Dendritic cell treated with granulocyte-macrophage colony-stimulating factor and Interleukin-4, amounts not matched to agents 40 ng/mL and 50 ng/mL, for 4 days (primary cell): ENCODE measurements around the gene OR4E2.
"Not testable (repeated sequence)": the region's sequence is repeated elsewhere in the genome, so short reads cannot be mapped to it uniquely, and the experiment has no call there.

Source experiments
- H3K27ac Mint-ChIP-seq: one replicate; pipeline ENCODE4 v1.8.0; 2022; ENCODE audit warnings: mild to moderate bottlenecking, mixed read lengths
- H3K27me3 Mint-ChIP-seq: one replicate; pipeline ENCODE4 v1.8.0; 2022; ENCODE audit warnings: mild to moderate bottlenecking, mixed read lengths
- H3K36me3 Mint-ChIP-seq: one replicate; pipeline ENCODE4 v1.8.0; 2022; ENCODE audit warnings: low read depth, mixed read lengths
- H3K4me1 Mint-ChIP-seq: one replicate; pipeline ENCODE4 v1.8.0; 2022; ENCODE audit warnings: low read depth, mixed read lengths
- H3K4me3 Mint-ChIP-seq: one replicate; pipeline ENCODE4 v1.8.0; 2022; ENCODE audit warnings: mild to moderate bottlenecking, moderate library complexity, mixed read lengths
- H3K9me3 Mint-ChIP-seq: one replicate; pipeline ENCODE4 v1.8.0; 2022; ENCODE audit warnings: mixed read lengths
- intact Hi-C: fragments of 100-400 bp; cut with micrococcal nuclease; formaldehyde crosslinking; loops from one replicate; pipeline ENCODE4 v1.15.0; 2022

OR4E2 gene

GRCh38 chr14:21668377-21668776 lies 14.7 kb downstream of the OR4E2 start:
- H3K4me1 Mint-ChIP-seq: no peaks in the 10 kb centered on the region
- peaks cover 5% of the 10 kb centered on the region for H3K27me3 Mint-ChIP-seq
- no peak overlapping the region for H3K4me3 Mint-ChIP-seq
- no peak overlapping the region for H3K27ac Mint-ChIP-seq
- no peaks in the 10 kb centered on the region for H3K9me3 Mint-ChIP-seq
- intact Hi-C loops: no loop called here
- no peaks in the 10 kb centered on the region for H3K36me3 Mint-ChIP-seq

- H3K36me3 Mint-ChIP-seq: no peaks in the 10 kb centered on the region
- no peak overlapping the region for H3K27ac Mint-ChIP-seq
- no peaks in the 10 kb centered on the region for H3K4me1 Mint-ChIP-seq
- H3K27me3 Mint-ChIP-seq: peaks cover 5% of the 10 kb centered on the region
- no peaks in the 10 kb centered on the region for H3K9me3 Mint-ChIP-seq
- H3K4me3 Mint-ChIP-seq: no peak overlapping the region
- intact Hi-C loops: no loop called here
These were observed 15.6 kb downstream of the OR4E2 start for GRCh38 chr14:21669284-21669683.

- Mint-ChIP-seq H3K4me1 (no peaks in the 10 kb centered on the region), H3K36me3 (no peaks in the 10 kb centered on the region), H3K9me3 (peaks cover 15% of the 10 kb centered on the region), H3K27ac (no peak overlapping the region), H3K4me3 (no peak overlapping the region), H3K27me3 (peaks cover 5% of the 10 kb centered on the region)
- intact Hi-C loops: no loop called here
These were observed 17.7 kb downstream of the OR4E2 start for GRCh38 chr14:21671371-21671770.

- Mint-ChIP-seq H3K4me1 (no peaks in the 10 kb centered on the region), H3K4me3 (no peak overlapping the region), H3K27ac (no peak overlapping the region), H3K27me3 (peaks cover 5% of the 10 kb centered on the region), H3K9me3 (peaks cover 15% of the 10 kb centered on the region), H3K36me3 (no peaks in the 10 kb centered on the region)
- intact Hi-C loops: no loop called here
These were observed 18.5 kb downstream of the OR4E2 start for GRCh38 chr14:21672116-21672515.

GRCh38 chr14:21673718-21674117 lies 20.1 kb downstream of the OR4E2 start, which contains the start of gene OR4E1:
OR4E1 (minus strand) TSS chr14:21673818; CDS start chr14:21670935, 2,883 bp downstream.
- Mint-ChIP-seq H3K9me3 (peaks cover 15% of the 10 kb centered on the region), H3K27me3 (peaks cover 8% of the 10 kb centered on the region), H3K4me3 (no peak within 1 kb of the TSS), H3K4me1 (no peaks in the 10 kb centered on the region), H3K27ac (no peak within 1 kb of the TSS), H3K36me3 (no peaks in the 10 kb centered on the region)
- intact Hi-C loops: no loop called here

- Mint-ChIP-seq H3K27me3 (peaks cover 6% of the 10 kb centered on the region), H3K9me3 (peaks cover 15% of the 10 kb centered on the region), H3K27ac (no peak overlapping the region), H3K4me3 (no peak overlapping the region), H3K4me1 (no peaks in the 10 kb centered on the region), H3K36me3 (no peaks in the 10 kb centered on the region)
- intact Hi-C loops: no loop called here
These were observed 21.9 kb downstream of the OR4E2 start for GRCh38 chr14:21675566-21675965.

GRCh38 chr14:21680072-21680471 lies 26.4 kb downstream of the OR4E2 start:
- H3K36me3 Mint-ChIP-seq: no peaks in the 10 kb centered on the region
- no peaks in the 10 kb centered on the region for H3K4me1 Mint-ChIP-seq

GRCh38 chr14:21686468-21686867 lies 32.8 kb downstream of the OR4E2 start:
- Mint-ChIP-seq H3K27me3 (peaks cover 7% of the 10 kb centered on the region), H3K4me3 (no peak overlapping the region), H3K27ac (no peak overlapping the region), H3K9me3 (no peaks in the 10 kb centered on the region), H3K4me1 (no peaks in the 10 kb centered on the region), H3K36me3 (no peaks in the 10 kb centered on the region)
- intact Hi-C loops: no loop called here

More at GRCh38 chr14:21680072-21680471, 26.4 kb downstream of the OR4E2 start:
- no peak overlapping the region for H3K27ac Mint-ChIP-seq
- no peak overlapping the region for H3K4me3 Mint-ChIP-seq
- intact Hi-C loops: no loop called here
- peaks cover 5% of the 10 kb centered on the region for H3K27me3 Mint-ChIP-seq
- peaks cover 10% of the 10 kb centered on the region for H3K9me3 Mint-ChIP-seq

- Mint-ChIP-seq H3K36me3 (no peaks in the 10 kb centered on the region), H3K4me3 (no peak overlapping the region), H3K27me3 (peaks cover 4% of the 10 kb centered on the region), H3K27ac (no peak overlapping the region), H3K4me1 (no peaks in the 10 kb centered on the region), H3K9me3 (no peaks in the 10 kb centered on the region)
- intact Hi-C loops: no loop called here
These were observed 40.8 kb downstream of the OR4E2 start for GRCh38 chr14:21694425-21694824.

- H3K27ac Mint-ChIP-seq, H3K27me3 Mint-ChIP-seq, H3K4me1 Mint-ChIP-seq, intact Hi-C loops, H3K36me3 Mint-ChIP-seq, H3K4me3 Mint-ChIP-seq, H3K9me3 Mint-ChIP-seq: not testable (repeated sequence)
These were observed 44.0 kb downstream of the OR4E2 start for GRCh38 chr14:21697662-21698061.

GRCh38 chr14:21698538-21698937 lies 44.9 kb downstream of the OR4E2 start:
- H3K9me3 Mint-ChIP-seq, H3K4me1 Mint-ChIP-seq, H3K27ac Mint-ChIP-seq, H3K36me3 Mint-ChIP-seq, intact Hi-C loops, H3K27me3 Mint-ChIP-seq, H3K4me3 Mint-ChIP-seq: not testable (repeated sequence)

- Mint-ChIP-seq H3K9me3 (no peaks in the 10 kb centered on the region), H3K27me3 (peaks cover 4% of the 10 kb centered on the region), H3K4me3 (no peak overlapping the region), H3K27ac (no peak overlapping the region), H3K36me3 (no peaks in the 10 kb centered on the region), H3K4me1 (no peaks in the 10 kb centered on the region)
- intact Hi-C loops: no loop called here
These were observed 45.9 kb downstream of the OR4E2 start for GRCh38 chr14:21699551-21699950.

- Mint-ChIP-seq H3K27ac (no peak overlapping the region), H3K36me3 (no peaks in the 10 kb centered on the region), H3K27me3 (peaks cover 4% of the 10 kb centered on the region), H3K4me3 (no peak overlapping the region), H3K4me1 (no peaks in the 10 kb centered on the region), H3K9me3 (no peaks in the 10 kb centered on the region)
- intact Hi-C loops: no loop called here
These were observed 48.7 kb downstream of the OR4E2 start for GRCh38 chr14:21702316-21702715.

GRCh38 chr14:21703357-21704326 lies 50.0 kb downstream of the OR4E2 start:
- intact Hi-C loops: no loop called here
- Mint-ChIP-seq H3K36me3 (no peaks in the 10 kb centered on the region), H3K4me3 (no peak overlapping the region), H3K4me1 (no peaks in the 10 kb centered on the region), H3K27me3 (peaks cover 4% of the 10 kb centered on the region), H3K27ac (no peak overlapping the region), H3K9me3 (peaks cover 2% of the 10 kb centered on the region)

- intact Hi-C loops: no loop called here
- H3K27ac Mint-ChIP-seq: no peak overlapping the region
- H3K4me1 Mint-ChIP-seq: no peaks in the 10 kb centered on the region
- peaks cover 8% of the 10 kb centered on the region for H3K9me3 Mint-ChIP-seq
- no peaks in the 10 kb centered on the region for H3K36me3 Mint-ChIP-seq
- H3K27me3 Mint-ChIP-seq: peaks cover 4% of the 10 kb centered on the region
- H3K4me3 Mint-ChIP-seq: no peak overlapping the region
These were observed 50.7 kb downstream of the OR4E2 start for GRCh38 chr14:21704338-21704737.
